GM23338 (cell line): Measurements from ENCODE around the gene CCDC186. TPM values are rescaled to one million over a fixed set of nuclear protein-coding genes. Genes with fewer than 3 reads are reported as not detected.
"Not testable (repeated sequence)": the region's sequence is repeated elsewhere in the genome, so short reads cannot be mapped to it uniquely, and the experiment has no call there.

Experiments used
- ATAC-seq: fragments of 200-7000 bp; cut with Tn5 transposase; 3 replicates; pipeline ENCODE4 v1.9.1; 2020
- DNase-seq: peaks from one replicate; pipeline ENCODE4 v3.0.0-alpha.2; 2015; ENCODE audit warnings: low spot score
- H2AFZ ChIP-seq: fragments of 200-600 bp; sonication (generic); 2 replicates; pipeline ENCODE4 v1.8.0; 2016; ENCODE audit warnings: antibody characterized with exemption, mild to moderate bottlenecking, moderate library complexity
- H3F3A ChIP-seq: fragments of 200-600 bp; sonication (generic); replicated peaks from 2 replicates; pipeline ENCODE4 v1.8.0; 2017; ENCODE audit warnings: antibody characterized with exemption, mixed run types, low read depth
- H3K27ac ChIP-seq: fragments of 200-600 bp; sonication (generic); 2 replicates; pipeline ENCODE4 v1.6.1; 2016; ENCODE audit warnings: low read depth
- H3K27me3 ChIP-seq: fragments of 200-600 bp; sonication (generic); 2 replicates; pipeline ENCODE4 v1.8.0; 2016; ENCODE audit warnings: mild to moderate bottlenecking, mixed run types, moderate library complexity; ENCODE audit not compliant: insufficient read depth
- H3K36me3 ChIP-seq: fragments of 200-600 bp; sonication (generic); 2 replicates; pipeline ENCODE4 v1.8.0; 2016; ENCODE audit warnings: mild to moderate bottlenecking; ENCODE audit not compliant: insufficient read depth
- H3K4me1 ChIP-seq: fragments of 200-600 bp; sonication (generic); 2 replicates; pipeline ENCODE4 v1.8.0; 2016; ENCODE audit warnings: mild to moderate bottlenecking, moderate library complexity; ENCODE audit not compliant: insufficient read depth
- H3K4me2 ChIP-seq: fragments of 200-600 bp; sonication (generic); 2 replicates; pipeline ENCODE4 v1.7.1; 2017; ENCODE audit warnings: mixed run types
- H3K4me3 ChIP-seq: fragments of 200-600 bp; sonication (generic); 2 replicates; pipeline ENCODE4 v1.6.1; 2016; ENCODE audit warnings: mixed run types
- H3K79me2 ChIP-seq: fragments of 200-600 bp; sonication (generic); replicated peaks from 2 replicates; pipeline ENCODE4 v1.8.0; 2017; ENCODE audit warnings: mild to moderate bottlenecking; ENCODE audit not compliant: insufficient read depth
- H3K9me2 ChIP-seq: fragments of 200-600 bp; sonication (generic); 2 replicates; pipeline ENCODE4 v1.8.0; 2017; ENCODE audit not compliant: insufficient read depth
- H4K20me1 ChIP-seq: fragments of 200-600 bp; sonication (generic); replicated peaks from 2 replicates; pipeline ENCODE4 v1.8.0; 2017; ENCODE audit warnings: mild to moderate bottlenecking; ENCODE audit not compliant: insufficient read depth
- H3K27ac Mint-ChIP-seq: 2 replicates; pipeline ENCODE4 v1.8.0; 2020; ENCODE audit warnings: inconsistent platforms, mild to moderate bottlenecking, moderate library complexity, mixed read lengths
- H3K27me3 Mint-ChIP-seq: 3 replicates; pipeline ENCODE4 v1.8.0; 2022; ENCODE audit warnings: low read depth, mild to moderate bottlenecking, moderate library complexity, mixed read lengths, inconsistent platforms; ENCODE audit not compliant: insufficient read depth, poor library complexity
- H3K36me3 Mint-ChIP-seq: 3 replicates; pipeline ENCODE4 v1.8.0; 2021; ENCODE audit warnings: low read depth, mild to moderate bottlenecking, inconsistent platforms, moderate library complexity, mixed read lengths
- H3K4me1 Mint-ChIP-seq: 3 replicates; pipeline ENCODE4 v1.8.0; 2020; ENCODE audit warnings: mild to moderate bottlenecking, inconsistent platforms, mixed read lengths
- H3K4me3 Mint-ChIP-seq: 3 replicates; pipeline ENCODE4 v1.8.0; 2021; ENCODE audit warnings: moderate library complexity, mild to moderate bottlenecking, inconsistent platforms, mixed read lengths
- H3K9me3 Mint-ChIP-seq: 3 replicates; pipeline ENCODE4 v1.8.0; 2020; ENCODE audit warnings: moderate library complexity, mild to moderate bottlenecking, inconsistent platforms, mixed read lengths
- CREB1 ChIP-seq: fragments of 250-450 bp; sonication (Bioruptor Pico); IDR thresholded peaks from 2 replicates; pipeline ENCODE4 v1.5.0; 2020; ENCODE audit warnings: low read depth, mild to moderate bottlenecking, moderate library complexity
- CTCF ChIP-seq, 2 experiments: fragments of 200-600 bp in 1 of 2; sonication (generic) in 1 of 2; conservative IDR thresholded peaks; 2 replicates each; pipeline versions ENCODE4 v1.5.1 to v1.6.1; 2016 to 2017; ENCODE audit warnings: antibody characterized with exemption in 2 of 2, low read depth in 2 of 2, mild to moderate bottlenecking in 2 of 2, moderate library complexity in 1 of 2
- EZH2 ChIP-seq: fragments of 200-600 bp; sonication (generic); IDR thresholded peaks from one replicate; pipeline ENCODE4 v1.8.0; 2017; ENCODE audit warnings: antibody characterized with exemption, mild to moderate bottlenecking, low read depth; ENCODE audit not compliant: unreplicated experiment
- EZH2phosphoT487 ChIP-seq: fragments of 200-600 bp; sonication (generic); IDR thresholded peaks from one replicate; pipeline ENCODE4 v1.8.1; 2018; ENCODE audit warnings: antibody characterized with exemption; ENCODE audit not compliant: unreplicated experiment
- NANOG ChIP-seq: IDR thresholded peaks from 2 replicates; pipeline ENCODE4 v1.6.1; 2016; ENCODE audit warnings: antibody characterized with exemption, borderline replicate concordance
- ZNF114 ChIP-seq: fragments of 250-450 bp; sonication (Bioruptor Pico); IDR thresholded peaks from 2 replicates; pipeline ENCODE4 v1.5.0; 2020; ENCODE audit warnings: mild to moderate bottlenecking, moderate library complexity
- ZNF331 ChIP-seq: fragments of 250-450 bp; sonication (Bioruptor Pico); IDR thresholded peaks from 2 replicates; pipeline ENCODE4 v1.5.0; 2020; ENCODE audit warnings: low read depth, mild to moderate bottlenecking, moderate library complexity
- polyA plus RNA-seq: library from polyadenylated mRNA; unstranded; fragments of >200 nt; fragmentation: Nextera tagmentation; extraction: Ambion mirVana; gene quantifications from 2 replicates; pipeline ENCODE4 v1.2.1, GENCODE V29; 2016
- total RNA-seq: library from RNA; depleted of rRNA; stranded (reverse); fragments of >200 nt; shearing (Covaris generic); gene quantifications from 2 replicates; pipeline ENCODE4 v1.2.3, GENCODE V29; 2014
- TF ChIP-seq, protein P1 (sequence below): IDR thresholded peaks from one replicate; pipeline ENCODE4 v1.6.1; 2018; ENCODE audit warnings: antibody characterized with exemption; ENCODE audit not compliant: unreplicated experiment

CCDC186 gene
- total and polyA plus RNA-seq, 2 experiments from 2014 or later = 24.2 to 50.7 TPM

- Histone ChIP-seq H3K4me3 (no peak overlapping the region), H3K36me3 (peaks cover 11% of the 10 kb centered on the region), H3K27ac (no peak overlapping the region), H3K4me1 (no peaks in the 10 kb centered on the region), H3F3A (no peaks in the 10 kb centered on the region), H3K27me3 (no peaks in the 10 kb centered on the region), H2AFZ (no peak overlapping the region), H3K79me2 (no peaks in the 10 kb centered on the region), H4K20me1 (no peaks in the 10 kb centered on the region), H3K9me2 (no peaks in the 10 kb centered on the region), H3K4me2 (no peak overlapping the region)
- no peak for DNase-seq
- Mint-ChIP-seq H3K27me3 (no peaks in the 10 kb centered on the region), H3K4me1 (no peaks in the 10 kb centered on the region), H3K27ac (no peak overlapping the region), H3K36me3 (peaks cover 13% of the 10 kb centered on the region; the same call in 2 of the 3 replicates), H3K4me3 (no peak overlapping the region), H3K9me3 (no peaks in the 10 kb centered on the region)
- no peak for TF ChIP-seq ZNF114
- TF ChIP-seq EZH2 = no peak
- no peak for TF ChIP-seq CREB1 (CRISPR knock-in tag)
- TF ChIP-seq ZNF331 (CRISPR knock-in tag) = no peak
- no peak for TF ChIP-seq NANOG
- no peak for ATAC-seq
Measured at GRCh38 chr10:114142018-114142417, 32.0 kb downstream of the CCDC186 start.

DNA sequence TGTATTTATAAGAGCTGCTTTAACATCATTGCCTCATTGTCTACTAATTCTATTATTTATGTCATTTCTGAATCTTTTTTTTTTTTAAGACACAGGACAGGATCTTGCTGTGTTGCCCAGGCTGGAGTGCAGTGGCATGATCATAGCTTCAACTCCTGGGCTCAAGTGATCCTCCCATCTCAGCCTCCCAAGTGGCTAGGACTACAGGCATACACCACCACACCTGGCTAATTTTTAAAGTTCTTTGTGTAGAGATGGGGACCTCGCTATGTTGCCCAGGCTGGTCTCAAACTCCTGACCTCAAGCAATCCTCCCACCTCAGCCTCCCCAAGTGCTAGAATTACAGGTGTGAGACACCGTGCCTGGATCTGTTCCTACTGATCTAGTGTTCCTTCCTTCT is 33.2 kb downstream of the CCDC186 start:
- not testable (repeated sequence) for H3K27me3 Mint-ChIP-seq, H3K4me3 Mint-ChIP-seq, H3K27ac Mint-ChIP-seq, DNase-seq, H3K9me2 ChIP-seq, H3K27me3 ChIP-seq, H3K27ac ChIP-seq, H3K4me1 Mint-ChIP-seq, ATAC-seq, H3K4me2 ChIP-seq, H3K4me1 ChIP-seq, H2AFZ ChIP-seq, H3K9me3 Mint-ChIP-seq, H4K20me1 ChIP-seq, H3K79me2 ChIP-seq, H3F3A ChIP-seq, H3K4me3 ChIP-seq
- H3K36me3 Mint-ChIP-seq = peaks cover 15% of the 10 kb centered on the region; the same call in 2 of the 3 replicates
- peaks cover 11% of the 10 kb centered on the region for H3K36me3 ChIP-seq

DNA sequence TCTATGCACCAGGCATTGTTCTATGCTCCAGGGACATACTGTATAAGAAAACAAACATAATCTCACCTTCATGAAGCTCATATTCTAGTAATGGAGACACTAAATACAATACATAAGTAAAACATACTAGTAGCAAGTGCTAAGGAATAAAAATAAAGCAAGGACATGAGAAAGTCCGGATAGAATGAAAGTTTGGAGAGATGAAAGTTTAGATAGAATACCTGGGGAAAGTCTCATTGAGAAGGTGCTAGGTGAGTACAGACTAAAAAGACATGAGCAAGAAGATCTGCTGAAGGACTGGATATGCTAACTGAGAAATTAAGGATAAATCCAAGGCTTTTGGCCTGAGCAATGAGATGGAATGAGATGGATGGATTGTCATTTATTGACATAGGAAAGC is 34.0 kb downstream of the CCDC186 start:
- Histone ChIP-seq H3K27ac (no peak overlapping the region), H2AFZ (no peak overlapping the region), H3K36me3 (peaks cover 11% of the 10 kb centered on the region), H3K27me3 (no peaks in the 10 kb centered on the region), H3K4me3 (no peak overlapping the region), H3K4me2 (no peak overlapping the region), H3F3A (no peaks in the 10 kb centered on the region), H3K9me2 (no peaks in the 10 kb centered on the region), H4K20me1 (no peaks in the 10 kb centered on the region; the same call in 1 of the 2 replicates), H3K79me2 (no peaks in the 10 kb centered on the region), H3K4me1 (no peaks in the 10 kb centered on the region)
- no peaks in the 10 kb centered on the region for H3K27me3 Mint-ChIP-seq
- no peaks in the 10 kb centered on the region for H3K4me1 Mint-ChIP-seq
- DNase-seq (no peak), ATAC-seq (no peak)
- no peak overlapping the region for H3K27ac Mint-ChIP-seq
- H3K36me3 Mint-ChIP-seq = peaks cover 18% of the 10 kb centered on the region; the same call in 2 of the 3 replicates
- no peaks in the 10 kb centered on the region for H3K9me3 Mint-ChIP-seq
- no peak overlapping the region for H3K4me3 Mint-ChIP-seq
- TF ChIP-seq, protein P1, sequence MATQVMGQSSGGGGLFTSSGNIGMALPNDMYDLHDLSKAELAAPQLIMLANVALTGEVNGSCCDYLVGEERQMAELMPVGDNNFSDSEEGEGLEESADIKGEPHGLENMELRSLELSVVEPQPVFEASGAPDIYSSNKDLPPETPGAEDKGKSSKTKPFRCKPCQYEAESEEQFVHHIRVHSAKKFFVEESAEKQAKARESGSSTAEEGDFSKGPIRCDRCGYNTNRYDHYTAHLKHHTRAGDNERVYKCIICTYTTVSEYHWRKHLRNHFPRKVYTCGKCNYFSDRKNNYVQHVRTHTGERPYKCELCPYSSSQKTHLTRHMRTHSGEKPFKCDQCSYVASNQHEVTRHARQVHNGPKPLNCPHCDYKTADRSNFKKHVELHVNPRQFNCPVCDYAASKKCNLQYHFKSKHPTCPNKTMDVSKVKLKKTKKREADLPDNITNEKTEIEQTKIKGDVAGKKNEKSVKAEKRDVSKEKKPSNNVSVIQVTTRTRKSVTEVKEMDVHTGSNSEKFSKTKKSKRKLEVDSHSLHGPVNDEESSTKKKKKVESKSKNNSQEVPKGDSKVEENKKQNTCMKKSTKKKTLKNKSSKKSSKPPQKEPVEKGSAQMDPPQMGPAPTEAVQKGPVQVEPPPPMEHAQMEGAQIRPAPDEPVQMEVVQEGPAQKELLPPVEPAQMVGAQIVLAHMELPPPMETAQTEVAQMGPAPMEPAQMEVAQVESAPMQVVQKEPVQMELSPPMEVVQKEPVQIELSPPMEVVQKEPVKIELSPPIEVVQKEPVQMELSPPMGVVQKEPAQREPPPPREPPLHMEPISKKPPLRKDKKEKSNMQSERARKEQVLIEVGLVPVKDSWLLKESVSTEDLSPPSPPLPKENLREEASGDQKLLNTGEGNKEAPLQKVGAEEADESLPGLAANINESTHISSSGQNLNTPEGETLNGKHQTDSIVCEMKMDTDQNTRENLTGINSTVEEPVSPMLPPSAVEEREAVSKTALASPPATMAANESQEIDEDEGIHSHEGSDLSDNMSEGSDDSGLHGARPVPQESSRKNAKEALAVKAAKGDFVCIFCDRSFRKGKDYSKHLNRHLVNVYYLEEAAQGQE = no peak
- no peak for TF ChIP-seq EZH2
- no peak for TF ChIP-seq EZH2phosphoT487
- TF ChIP-seq CTCF (conservative IDR thresholded peaks at IDR 0.05; ENCODE audit: low read depth in 2 of 2) = no peak
- TF ChIP-seq ZNF114 = no peak
